Nucleus accumbens (tissue), 56 donors: ENCODE results near the gene CDKL1.
A peak's percentile ranks its signal among the peaks of the same experiment; 100 is the strongest.

ENCODE experiments used
- DNase-seq, 56 donors: peaks; one replicate each; lab custom pipeline; 2025; lab: John Stamatoyannopoulos, UW

Gene CDKL1

DNA sequence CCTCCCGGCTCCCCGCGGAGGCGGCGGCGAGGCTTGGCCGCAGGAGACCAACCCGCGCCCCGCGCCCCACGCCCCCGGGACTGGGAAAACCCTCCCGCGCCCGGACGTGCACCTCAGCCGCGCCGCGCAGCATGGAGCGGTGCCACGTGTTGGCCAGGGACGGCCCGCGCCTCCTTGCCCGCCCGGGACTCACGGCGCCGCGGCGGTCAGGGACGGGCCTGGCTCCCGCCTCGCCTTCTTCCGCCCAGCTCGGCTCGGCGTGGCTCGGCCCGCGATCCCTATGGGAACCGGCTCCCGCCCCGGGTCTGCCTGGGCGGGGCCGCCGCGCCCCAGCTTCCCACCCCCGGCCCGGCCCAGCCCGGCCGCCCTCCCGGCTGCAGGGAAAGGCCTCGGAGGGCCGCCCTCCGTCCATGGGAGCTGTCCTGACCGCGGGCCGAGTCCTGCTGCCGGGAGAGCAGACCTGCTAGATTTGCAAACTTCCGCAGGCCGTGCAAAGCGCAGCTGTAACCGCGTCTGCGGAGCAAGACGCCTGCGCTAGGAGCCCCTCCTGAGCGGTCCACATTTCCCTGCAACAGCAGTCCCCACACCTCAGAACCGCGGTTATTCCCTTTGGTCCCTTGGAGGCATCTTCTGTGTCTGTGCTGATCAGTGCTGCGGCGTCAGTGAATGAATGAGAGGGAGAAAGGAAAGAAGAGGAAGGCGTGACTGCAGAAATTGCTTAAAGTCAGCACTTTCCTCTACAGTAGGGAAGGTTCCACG, at the start of gene CDKL1:
Gene CDKL1, minus strand, starts transcription at position 251 of the 759 bp plus-strand sequence. CDS start 1,013 bp downstream, outside the sequence.
- peak in 46 of 56 donors; percentile 10 to 77 (median 40) for DNase-seq

- no peak for DNase-seq
Measured at GRCh38 chr14:50434528-50434927, 37.8 kb upstream of the CDKL1 start.

- DNase-seq: no peak
Measured at GRCh38 chr14:50432131-50432530, 35.5 kb upstream of the CDKL1 start.

DNA sequence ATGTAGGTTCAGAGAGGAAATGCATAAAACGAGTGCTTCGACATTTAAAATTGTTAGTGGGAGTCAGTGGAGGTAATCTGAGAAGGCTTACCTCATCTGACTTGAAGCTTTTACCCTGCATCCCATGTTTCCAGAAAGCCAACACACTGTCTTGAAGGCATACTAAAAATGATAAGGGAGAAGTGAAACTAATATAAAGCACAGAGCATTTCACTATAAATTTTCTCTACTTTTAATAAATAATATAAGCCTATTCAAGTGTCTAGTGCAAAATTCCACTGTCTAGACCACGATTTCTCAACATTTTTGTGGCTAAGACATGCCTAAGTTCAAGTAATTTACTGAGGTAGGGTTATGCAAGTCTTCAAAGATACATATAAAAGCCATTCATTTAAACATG, 29.1 kb upstream of the CDKL1 start:
- DNase-seq: no peak

- DNase-seq: no peak
Measured at GRCh38 chr14:50425105-50425504, 28.4 kb upstream of the CDKL1 start.

DNA sequence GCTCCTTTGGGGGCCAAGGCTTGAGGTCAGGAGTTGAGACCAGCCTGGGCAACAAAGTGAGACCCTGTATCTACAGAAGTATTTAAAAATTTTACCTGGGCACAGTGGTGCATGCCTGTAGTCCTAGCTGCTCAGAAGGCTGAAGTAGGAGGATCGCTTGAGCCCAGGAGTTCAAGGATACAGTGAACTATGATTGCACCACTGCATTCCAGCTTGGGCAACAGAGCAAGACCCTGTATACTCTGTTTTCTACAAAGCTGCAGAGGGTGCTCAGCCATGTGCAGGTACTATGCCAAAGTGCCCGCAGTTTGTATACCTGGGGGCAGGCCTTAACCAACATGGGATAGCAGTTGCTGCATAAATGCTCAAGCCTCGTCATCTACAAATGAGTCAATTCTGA, 26.8 kb upstream of the CDKL1 start:
- no peak for DNase-seq

GRCh38 chr14:50421499-50421898, 24.8 kb upstream of the CDKL1 start:
- DNase-seq: no peak

- DNase-seq: no peak
Measured at GRCh38 chr14:50417853-50418252, 21.2 kb upstream of the CDKL1 start.

DNA sequence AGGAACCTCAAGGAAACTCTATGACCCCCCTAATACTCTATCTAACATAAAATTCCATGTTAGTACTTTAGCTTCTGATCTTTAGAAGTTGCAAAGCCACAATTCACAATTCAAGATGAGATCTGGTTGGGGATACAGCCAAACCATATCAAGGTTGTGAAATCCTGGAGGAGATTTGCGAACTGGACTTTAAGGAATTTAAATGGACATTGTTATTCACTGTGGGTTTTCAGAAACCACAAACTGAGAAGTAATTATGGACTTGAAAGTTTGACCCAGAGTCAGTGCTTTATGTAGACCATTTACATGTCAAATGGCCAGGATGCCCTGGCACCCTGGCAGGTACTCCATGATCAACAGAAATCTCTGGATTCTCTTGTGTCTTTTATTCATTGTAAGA, 14.2 kb upstream of the CDKL1 start:
- DNase-seq: no peak

DNA sequence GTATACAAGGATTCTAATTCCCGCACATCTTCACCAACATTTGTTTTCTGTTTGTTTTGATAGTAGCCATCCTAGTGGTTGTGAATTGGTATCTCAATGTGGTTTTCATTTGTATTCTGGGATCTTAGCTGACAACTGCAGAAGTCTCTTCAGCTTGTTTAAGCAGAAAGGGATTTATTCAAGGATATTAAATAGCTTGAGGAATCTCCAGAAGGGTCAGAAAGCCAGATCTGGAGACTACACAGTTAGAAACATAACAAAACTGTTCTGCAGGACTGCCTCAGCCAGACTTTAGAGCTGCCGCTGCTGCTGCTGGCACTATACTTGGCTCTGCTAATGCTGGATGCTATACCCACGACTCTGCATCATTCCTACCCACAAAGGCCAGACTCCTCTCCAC, 13.4 kb upstream of the CDKL1 start:
- DNase-seq: no peak

GRCh38 chr14:50407111-50407812, 10.6 kb upstream of the CDKL1 start:
- DNase-seq: no peak

DNA sequence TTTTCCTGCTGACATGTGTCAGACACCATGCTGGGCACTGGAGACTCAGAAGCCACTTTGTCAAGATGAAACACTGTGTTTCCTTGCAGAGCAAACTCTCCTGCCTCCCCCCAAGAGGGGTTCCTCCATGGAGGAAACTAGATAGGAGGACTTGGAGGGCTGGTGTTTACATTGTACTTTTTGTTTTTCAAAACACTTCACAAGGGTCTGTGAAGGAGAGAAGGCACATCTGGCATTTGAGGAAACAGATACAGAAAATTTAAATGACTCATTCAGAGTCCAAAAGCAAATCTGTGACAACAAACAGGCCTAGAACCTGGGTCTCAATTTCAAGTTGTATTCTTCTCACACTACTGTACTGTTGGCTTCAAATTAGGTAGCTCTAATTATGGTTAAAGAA, 6.7 kb upstream of the CDKL1 start:
- DNase-seq: no peak

GRCh38 chr14:50402965-50403364, 6.3 kb upstream of the CDKL1 start:
- DNase-seq: no peak

GRCh38 chr14:50400461-50400860, 3.8 kb upstream of the CDKL1 start:
- no peak for DNase-seq

DNA sequence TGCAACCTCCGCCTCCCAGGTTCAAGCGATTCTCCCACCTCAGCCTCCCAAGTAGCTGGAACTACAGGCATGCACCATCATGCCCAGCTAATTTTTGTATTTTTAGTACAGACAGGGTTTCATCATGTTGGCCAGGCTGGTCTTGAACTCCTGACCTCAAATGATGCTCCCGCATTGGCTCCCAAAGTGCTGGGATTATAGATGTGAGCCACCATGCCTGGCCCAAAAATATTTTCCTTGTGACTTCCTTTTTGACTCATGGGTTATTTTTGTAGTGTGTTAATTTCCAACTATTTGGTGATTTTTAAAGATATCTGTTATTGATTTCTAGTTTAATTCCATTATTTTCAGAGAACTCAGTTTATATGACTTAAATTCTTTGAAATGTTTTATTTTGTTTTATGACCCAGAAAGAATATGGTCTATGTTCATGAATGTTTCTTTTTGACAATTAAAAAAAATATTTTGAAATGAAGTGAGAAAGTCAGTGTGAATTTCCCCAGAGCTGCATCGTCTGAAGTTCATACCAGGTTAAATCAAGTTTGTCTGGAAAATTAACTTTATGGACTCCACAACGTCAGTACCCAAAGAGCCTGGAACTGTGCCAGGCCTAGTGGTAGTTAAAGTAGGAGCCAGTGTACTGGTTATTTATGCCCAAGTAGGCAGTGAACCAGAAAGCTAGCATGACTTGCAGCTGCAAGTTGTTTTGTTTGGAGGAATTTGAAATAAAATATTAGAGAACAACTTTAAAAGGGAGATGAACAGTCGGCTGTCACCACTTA, 2.8 kb upstream of the CDKL1 start:
- DNase-seq: peak in 2 of 56 donors; percentile 2 to 30

- DNase-seq: no peak
Measured at GRCh38 chr14:50398189-50398580, 1.5 kb upstream of the CDKL1 start.

DNA sequence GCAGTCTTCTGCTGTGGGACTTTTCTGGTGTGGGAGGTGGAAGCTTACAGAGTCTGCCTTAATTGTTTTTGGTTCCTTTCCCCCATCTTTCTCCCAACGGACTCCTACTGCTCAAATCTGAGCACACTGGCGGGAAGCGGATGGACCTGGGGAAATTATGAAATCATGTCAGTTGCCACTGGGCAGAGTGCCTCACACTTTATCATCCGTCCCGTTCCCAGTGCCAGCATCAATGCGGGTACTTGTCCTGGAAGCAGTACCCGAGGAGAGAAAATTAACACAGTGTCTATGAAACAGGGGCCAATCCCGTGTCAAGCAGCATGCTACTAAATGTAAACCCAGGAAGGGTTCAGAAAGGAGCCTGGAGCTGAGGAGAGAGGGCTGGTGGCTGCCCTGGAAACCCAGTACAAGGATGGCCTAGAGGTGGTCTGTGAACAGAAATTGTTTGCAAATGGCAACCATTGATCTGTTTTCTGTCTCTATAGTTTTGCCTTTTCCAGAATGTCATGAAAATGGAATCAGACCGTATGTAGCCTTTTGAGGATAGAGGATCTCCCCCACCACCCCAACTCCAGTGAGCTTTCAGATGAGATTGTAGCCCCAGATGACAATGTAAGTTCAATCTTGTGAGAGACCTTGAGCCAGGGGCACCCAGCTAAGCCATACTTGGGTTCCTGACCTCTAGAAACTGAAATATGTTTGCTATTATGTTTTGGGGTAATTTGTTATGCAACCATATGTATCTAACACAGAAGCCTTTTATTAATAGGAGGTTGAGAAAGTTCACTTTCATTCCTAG, 908 bp upstream of the CDKL1 start:
- DNase-seq: peak in 15 of 56 donors; percentile 2 to 57 (median 28)

DNA sequence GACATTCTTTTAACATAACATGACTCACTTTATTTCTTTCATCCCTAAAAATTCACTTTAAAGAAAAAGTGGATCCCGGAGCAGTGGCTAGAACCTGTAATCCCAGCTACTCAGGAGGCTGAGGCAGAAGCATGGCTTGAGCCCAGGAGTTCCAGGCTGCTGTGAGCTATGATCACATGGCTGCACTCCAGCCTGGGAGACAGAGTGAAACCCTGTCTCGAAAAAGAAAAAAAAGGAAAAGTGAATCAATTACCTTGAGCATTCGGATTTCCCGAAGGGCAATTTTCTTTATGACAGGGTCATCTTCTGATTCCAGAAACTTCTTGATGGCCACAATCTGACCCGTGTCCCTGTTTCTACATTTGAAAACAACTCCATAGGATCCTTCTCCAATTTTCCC, 1.2 kb downstream of the CDKL1 start:
- peak in 5 of 56 donors; percentile 1 to 7 (median 4) for DNase-seq

- no peak for DNase-seq
Measured at GRCh38 chr14:50394713-50395112, 2.0 kb downstream of the CDKL1 start.

- DNase-seq: no peak
Measured at GRCh38 chr14:50389668-50390441, 6.8 kb downstream of the CDKL1 start.
